A549 (cell line): ENCODE data around the gene TAF1B. TPM values are rescaled to one million over a fixed set of nuclear protein-coding genes. Genes with fewer than 3 reads are reported as not detected.
A peak's percentile ranks its signal among the peaks of the same experiment; 100 is the strongest.

Experiments used
- ATAC-seq, 2 experiments: fragments of 200-7000 bp in 1 of 2; fragments of >200 bp in 1 of 2; cut with Nextera tagmentation in 1 of 2; cut with Tn5 transposase in 1 of 2; 3 replicates each; pipeline versions ENCODE4 v1.8.0 to v1.9.1; 2018 to 2020; ENCODE audit warnings: mild to moderate bottlenecking in 1 of 2, moderate library complexity in 1 of 2
- CTCF ChIA-PET: fragments of 300-600 bp; sonication (Branson Sonifier 250); formaldehyde crosslinking; extraction: SDS; loops from one replicate; lab custom pipeline; 2021; ENCODE audit warnings: antibody characterized with exemption, inconsistent platforms; lab: Yijun Ruan, JAX
- POLR2A ChIA-PET: fragments of 350-600 bp; formaldehyde crosslinking; extraction: SDS; loops from one replicate; lab custom pipeline; 2021; ENCODE audit warnings: antibody characterized with exemption, inconsistent platforms; lab: Yijun Ruan, JAX
- DNase-seq, 2 experiments: peaks; one replicate each; pipeline versions ENCODE4 v3.0.0 to v3.0.0-alpha.2; 2011 to 2016; ENCODE audit warnings: low read depth in 1 of 2, low spot score in 1 of 2
- FAIRE-seq: peaks from 2 replicates; lab custom pipeline; 2011; peaks lifted over from hg19 to GRCh38; lab: Jason Lieb, UNC
- H3K27ac ChIP-seq, 2 experiments: fragments of >200 bp; sonication (Bioruptor Twin); formaldehyde crosslinking; 3 replicates each; pipeline ENCODE4 v1.5.1; 2016 to 2017
- H3K4me1 ChIP-seq: fragments of >200 bp; sonication (Bioruptor Twin); formaldehyde crosslinking; 3 replicates; pipeline ENCODE4 v1.6.1; 2016
- H3K4me2 ChIP-seq: fragments of >200 bp; sonication (Bioruptor Twin); formaldehyde crosslinking; 3 replicates; pipeline ENCODE4 v1.6.1; 2016
- H3K4me3 ChIP-seq: fragments of >200 bp; sonication (Bioruptor Twin); formaldehyde crosslinking; 3 replicates; pipeline ENCODE4 v1.5.1; 2016
- H3K9me3 ChIP-seq: fragments of >200 bp; sonication (Bioruptor Twin); formaldehyde crosslinking; 3 replicates; pipeline ENCODE4 v1.6.1; 2016
- BHLHE40 ChIP-seq: IDR thresholded peaks from 2 replicates; pipeline ENCODE4 v1.6.1; 2012; ENCODE audit warnings: low read depth, low read length, inconsistent platforms
- CHD2 ChIP-seq: fragments of 150-350 bp; IDR thresholded peaks from 2 replicates; pipeline ENCODE4 v1.6.1; 2014; ENCODE audit warnings: low read length; ENCODE audit not compliant: partially characterized antibody
- EHMT2 ChIP-seq: fragments of 200-600 bp; sonication (generic); IDR thresholded peaks from 2 replicates; pipeline ENCODE4 v1.6.1; 2016; ENCODE audit warnings: antibody characterized with exemption, low read depth, mild to moderate bottlenecking, moderate library complexity
- FOSB ChIP-seq: fragments of 250-450 bp; sonication (Bioruptor Pico); IDR thresholded peaks from 2 replicates; pipeline ENCODE4 v1.5.0; 2020; ENCODE audit warnings: mild to moderate bottlenecking, moderate library complexity
- HEYL ChIP-seq: fragments of 250-450 bp; sonication (Bioruptor Pico); IDR thresholded peaks from 2 replicates; pipeline ENCODE4 v1.8.0; 2021; ENCODE audit warnings: mild to moderate bottlenecking, moderate library complexity
- JUN ChIP-seq, 2 experiments: fragments of >200 bp; sonication (Bioruptor Twin); formaldehyde crosslinking; IDR thresholded peaks; 2 replicates in 1 of 2; 3 replicates in 1 of 2; pipeline ENCODE4 v1.6.1; 2016 to 2017
- MAZ ChIP-seq: fragments of 150-350 bp; IDR thresholded peaks from 2 replicates; pipeline ENCODE4 v1.6.1; 2014; ENCODE audit warnings: antibody characterized with exemption, low read depth, low read length, borderline replicate concordance
- MYC ChIP-seq: IDR thresholded peaks from 2 replicates; pipeline ENCODE4 v1.6.1; 2012; ENCODE audit warnings: mild to moderate bottlenecking, inconsistent platforms, low read length, improper control_type of control experiment, borderline replicate concordance
- RAD21 ChIP-seq, 2 experiments: fragments of >200 bp in 1 of 2; sonication (Bioruptor Twin) in 1 of 2; formaldehyde crosslinking in 1 of 2; IDR thresholded peaks in 1 of 2; conservative IDR thresholded peaks in 1 of 2; 2 replicates in 1 of 2; 3 replicates in 1 of 2; pipeline ENCODE4 v1.6.1; 2012 to 2018; ENCODE audit warnings: inconsistent platforms in 1 of 2
- TP53 ChIP-seq: fragments of 250-450 bp; sonication (Bioruptor Pico); IDR thresholded peaks from 2 replicates; pipeline ENCODE4 v1.5.0; 2021; ENCODE audit warnings: mild to moderate bottlenecking, moderate library complexity
- ZC3H11A ChIP-seq: fragments of 450-650 bp; IDR thresholded peaks from 2 replicates; pipeline ENCODE4 v1.6.1; 2014; ENCODE audit warnings: antibody characterized with exemption, mild to moderate bottlenecking
- ZFP36 ChIP-seq: fragments of 450-650 bp; IDR thresholded peaks from 2 replicates; pipeline ENCODE4 v1.6.1; 2014; ENCODE audit warnings: borderline replicate concordance; ENCODE audit not compliant: partially characterized antibody
- ZSCAN20 ChIP-seq: fragments of 250-450 bp; sonication (Bioruptor Pico); IDR thresholded peaks from 2 replicates; pipeline ENCODE4 v1.8.0; 2022; ENCODE audit warnings: mild to moderate bottlenecking, moderate library complexity
- WGBS: methylation state at CpG from one replicate; pipeline ENCODE4 v1.1.6; 2017; ENCODE audit errors: missing lambda C conversion rate; 5-methylcytosine and 5-hydroxymethylcytosine counted together
- polyA plus RNA-seq, 4 experiments: library from polyadenylated mRNA; depleted of rRNA in 3 of 4; stranded (reverse); fragments of >200 nt; fragmentation: RNase III in 1 of 4; extraction: RNeasy Plus Mini Kit Qiagen cat#74134 plus additional on column Dnase treatment in 1 of 4; gene quantifications; 2 replicates in 3 of 4; 3 replicates in 1 of 4; pipeline ENCODE4 v1.2.3, GENCODE V29; 2011 to 2017
- TF ChIP-seq, protein P1 (sequence below): fragments of >200 bp; sonication (Bioruptor Twin); formaldehyde crosslinking; IDR thresholded peaks from 3 replicates; pipeline ENCODE4 v1.5.1; 2016
- TF ChIP-seq, protein P2 (sequence below): IDR thresholded peaks from 2 replicates; pipeline ENCODE4 v1.6.1; 2012
- TF ChIP-seq, protein P3 (sequence below): IDR thresholded peaks from 2 replicates; pipeline ENCODE4 v1.6.1; 2012
- TF ChIP-seq, protein P4 (sequence below): fragments of 450-650 bp; IDR thresholded peaks from 2 replicates; pipeline ENCODE4 v1.6.1; 2014; ENCODE audit warnings: antibody characterized with exemption
- TF ChIP-seq, protein P5 (sequence below): fragments of 150-350 bp; IDR thresholded peaks from 2 replicates; pipeline ENCODE4 v1.6.1; 2014; ENCODE audit warnings: low read depth, mild to moderate bottlenecking, low read length

The TAF1B gene
- polyA plus RNA-seq, 2 of the 4 experiments (the other 2 are of a cell fraction): 40.6 to 51.7 TPM

DNA sequence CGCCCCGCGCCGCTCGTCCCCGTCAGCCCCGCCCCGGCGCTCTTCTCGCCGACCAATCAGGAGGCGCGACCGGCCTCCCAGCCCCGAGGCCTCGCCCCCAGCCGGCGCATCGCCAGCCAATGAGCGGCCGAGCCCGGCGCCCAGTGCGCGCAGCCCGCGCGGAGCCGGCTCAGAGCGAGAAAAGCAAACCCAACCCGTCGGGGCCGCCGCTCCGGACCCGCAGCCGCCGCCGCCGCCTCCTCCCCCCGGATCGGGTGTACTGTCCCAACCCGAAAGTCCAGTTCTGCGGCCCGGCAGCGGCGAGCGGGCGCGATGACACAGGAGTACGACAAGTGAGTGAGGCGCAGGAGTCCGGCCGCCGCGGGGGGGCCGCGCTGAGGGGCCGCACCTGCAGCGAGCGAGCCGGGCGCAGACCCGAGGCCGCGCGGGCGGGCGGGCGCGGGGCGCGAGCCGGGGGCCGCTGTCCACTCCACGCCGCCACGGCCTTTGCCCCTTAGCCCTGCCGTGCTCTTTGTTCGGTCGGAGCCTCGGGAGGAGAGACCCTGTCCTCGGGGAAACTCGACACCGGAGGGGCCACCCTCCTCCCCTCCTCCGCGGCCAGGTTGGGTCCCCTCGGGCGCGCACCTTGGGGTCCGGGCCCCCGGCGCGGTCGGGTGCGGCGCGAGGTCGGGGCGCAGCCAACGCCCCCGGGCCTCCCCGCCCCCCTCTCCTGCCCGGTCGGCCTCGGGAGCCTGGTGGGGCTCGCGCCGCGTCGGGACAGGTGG is 108.4 kb downstream of the TAF1B start, which contains the start of gene GRHL1 (continued):
- TF ChIP-seq, protein P1, sequence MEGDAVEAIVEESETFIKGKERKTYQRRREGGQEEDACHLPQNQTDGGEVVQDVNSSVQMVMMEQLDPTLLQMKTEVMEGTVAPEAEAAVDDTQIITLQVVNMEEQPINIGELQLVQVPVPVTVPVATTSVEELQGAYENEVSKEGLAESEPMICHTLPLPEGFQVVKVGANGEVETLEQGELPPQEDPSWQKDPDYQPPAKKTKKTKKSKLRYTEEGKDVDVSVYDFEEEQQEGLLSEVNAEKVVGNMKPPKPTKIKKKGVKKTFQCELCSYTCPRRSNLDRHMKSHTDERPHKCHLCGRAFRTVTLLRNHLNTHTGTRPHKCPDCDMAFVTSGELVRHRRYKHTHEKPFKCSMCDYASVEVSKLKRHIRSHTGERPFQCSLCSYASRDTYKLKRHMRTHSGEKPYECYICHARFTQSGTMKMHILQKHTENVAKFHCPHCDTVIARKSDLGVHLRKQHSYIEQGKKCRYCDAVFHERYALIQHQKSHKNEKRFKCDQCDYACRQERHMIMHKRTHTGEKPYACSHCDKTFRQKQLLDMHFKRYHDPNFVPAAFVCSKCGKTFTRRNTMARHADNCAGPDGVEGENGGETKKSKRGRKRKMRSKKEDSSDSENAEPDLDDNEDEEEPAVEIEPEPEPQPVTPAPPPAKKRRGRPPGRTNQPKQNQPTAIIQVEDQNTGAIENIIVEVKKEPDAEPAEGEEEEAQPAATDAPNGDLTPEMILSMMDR: no peak
- TF ChIP-seq ZSCAN20 (CRISPR knock-in tag) (no peak), BHLHE40 (no peak), MYC (no peak)

DNA sequence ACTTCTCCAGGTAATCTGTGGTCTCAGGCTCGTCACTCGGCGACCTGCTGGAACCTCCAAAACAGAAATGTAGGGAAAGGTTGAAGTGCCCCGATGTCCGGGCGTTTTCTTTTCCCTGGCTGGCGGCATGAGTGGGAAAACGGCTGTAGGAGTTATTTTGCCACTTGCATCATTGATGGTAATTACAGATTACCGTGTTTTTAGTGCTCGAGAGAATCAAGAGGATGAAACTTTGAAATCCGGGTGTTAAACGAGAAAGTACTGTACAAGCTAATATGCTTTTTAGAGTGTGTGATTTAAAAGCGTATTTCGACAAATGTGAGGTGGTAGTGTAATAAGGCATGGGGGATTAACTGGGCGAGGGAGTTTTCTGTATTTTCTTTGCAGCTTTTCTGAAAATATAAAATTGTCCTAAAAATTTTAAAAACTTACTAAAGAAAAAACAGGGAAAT is 109.0 kb downstream of the TAF1B start:
- Histone ChIP-seq H3K27ac (peak overlapping the region in 1 of 2 experiments; percentile 79; a peak in 3 of 6 replicates), H3K4me1 (no peaks in the 10 kb centered on the region)
- ATAC-seq: no peak
- no peak for FAIRE-seq
- WGBS: 63% methylated on average over 12 of the region's 15 CpGs
- CTCF ChIA-PET: interaction anchor here (1.0 to 1.8 kb wide), 4 partner anchors 9 to 138 kb away, joined by 3 to 8 read pairs (median 6); no protein-coding TSS in a partner anchor
- POLR2A ChIA-PET: no interaction called here
- no peak for DNase-seq
- TF ChIP-seq ZC3H11A: no peak
- TF ChIP-seq MYC: no peak
- no peak for TF ChIP-seq EHMT2
- no peak for TF ChIP-seq FOSB (CRISPR knock-in tag)
- TF ChIP-seq, protein P2, sequence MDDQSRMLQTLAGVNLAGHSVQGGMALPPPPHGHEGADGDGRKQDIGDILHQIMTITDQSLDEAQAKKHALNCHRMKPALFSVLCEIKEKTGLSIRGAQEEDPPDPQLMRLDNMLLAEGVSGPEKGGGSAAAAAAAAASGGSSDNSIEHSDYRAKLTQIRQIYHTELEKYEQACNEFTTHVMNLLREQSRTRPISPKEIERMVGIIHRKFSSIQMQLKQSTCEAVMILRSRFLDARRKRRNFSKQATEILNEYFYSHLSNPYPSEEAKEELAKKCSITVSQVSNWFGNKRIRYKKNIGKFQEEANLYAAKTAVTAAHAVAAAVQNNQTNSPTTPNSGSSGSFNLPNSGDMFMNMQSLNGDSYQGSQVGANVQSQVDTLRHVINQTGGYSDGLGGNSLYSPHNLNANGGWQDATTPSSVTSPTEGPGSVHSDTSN: no peak
- TF ChIP-seq HEYL (CRISPR knock-in tag): no peak
- no peak for TF ChIP-seq CHD2
- no peak for TF ChIP-seq TP53 (CRISPR knock-in tag)
- TF ChIP-seq ZFP36: no peak
- TF ChIP-seq, all 56 proteins: peak for 0
- Histone ChIP-seq H3K9me3 (no peaks in the 10 kb centered on the region), H3K4me3 (peak overlapping the region; percentile 82), H3K4me2 (peak overlapping the region; percentile 86)

DNA sequence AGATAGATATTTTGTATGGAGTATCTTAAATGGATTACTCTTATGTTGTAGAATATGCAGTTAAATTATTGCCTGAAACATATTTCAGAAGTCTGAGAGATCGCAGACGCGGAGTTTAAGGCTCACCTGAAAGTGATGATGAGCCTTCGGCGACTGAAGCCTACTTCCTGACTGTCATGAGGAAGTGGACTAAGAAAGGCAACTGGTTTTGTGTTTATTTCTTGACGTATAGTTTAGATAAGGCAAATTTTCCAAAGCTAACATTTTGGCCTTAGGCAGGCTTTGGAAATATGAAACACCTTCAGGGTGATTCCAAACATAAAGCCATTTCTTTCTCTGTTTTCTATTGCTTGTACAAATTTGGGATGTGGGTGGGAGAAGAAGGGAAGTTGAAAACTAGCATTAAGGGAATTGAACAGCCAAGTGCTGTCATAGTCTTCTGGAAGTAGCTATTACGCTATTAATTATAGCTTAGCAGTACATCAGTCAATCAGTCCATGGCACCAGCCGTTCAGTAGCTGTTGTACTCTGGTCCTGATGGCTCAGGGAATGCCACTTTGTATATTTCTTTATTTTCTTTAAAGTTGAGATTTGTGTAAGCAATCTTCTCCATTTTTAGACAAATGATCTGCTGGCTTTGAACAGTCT is 109.7 kb downstream of the TAF1B start:
- FAIRE-seq (no peak), DNase-seq (no peak), ATAC-seq (no peak)
- no peak for TF ChIP-seq RAD21 (conservative IDR thresholded peaks at IDR 0.05 in 1 of 2, IDR thresholded peaks at IDR 0.05 in 1 of 2)
- TF ChIP-seq MAZ: no peak
- TF ChIP-seq JUN (IDR thresholded peaks at IDR 0.05): no peak
- TF ChIP-seq, protein P3, sequence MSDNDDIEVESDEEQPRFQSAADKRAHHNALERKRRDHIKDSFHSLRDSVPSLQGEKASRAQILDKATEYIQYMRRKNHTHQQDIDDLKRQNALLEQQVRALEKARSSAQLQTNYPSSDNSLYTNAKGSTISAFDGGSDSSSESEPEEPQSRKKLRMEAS: no peak
- TF ChIP-seq, protein P4, sequence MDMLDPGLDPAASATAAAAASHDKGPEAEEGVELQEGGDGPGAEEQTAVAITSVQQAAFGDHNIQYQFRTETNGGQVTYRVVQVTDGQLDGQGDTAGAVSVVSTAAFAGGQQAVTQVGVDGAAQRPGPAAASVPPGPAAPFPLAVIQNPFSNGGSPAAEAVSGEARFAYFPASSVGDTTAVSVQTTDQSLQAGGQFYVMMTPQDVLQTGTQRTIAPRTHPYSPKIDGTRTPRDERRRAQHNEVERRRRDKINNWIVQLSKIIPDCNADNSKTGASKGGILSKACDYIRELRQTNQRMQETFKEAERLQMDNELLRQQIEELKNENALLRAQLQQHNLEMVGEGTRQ: no peak
- TF ChIP-seq, protein P5, sequence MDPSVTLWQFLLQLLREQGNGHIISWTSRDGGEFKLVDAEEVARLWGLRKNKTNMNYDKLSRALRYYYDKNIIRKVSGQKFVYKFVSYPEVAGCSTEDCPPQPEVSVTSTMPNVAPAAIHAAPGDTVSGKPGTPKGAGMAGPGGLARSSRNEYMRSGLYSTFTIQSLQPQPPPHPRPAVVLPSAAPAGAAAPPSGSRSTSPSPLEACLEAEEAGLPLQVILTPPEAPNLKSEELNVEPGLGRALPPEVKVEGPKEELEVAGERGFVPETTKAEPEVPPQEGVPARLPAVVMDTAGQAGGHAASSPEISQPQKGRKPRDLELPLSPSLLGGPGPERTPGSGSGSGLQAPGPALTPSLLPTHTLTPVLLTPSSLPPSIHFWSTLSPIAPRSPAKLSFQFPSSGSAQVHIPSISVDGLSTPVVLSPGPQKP: no peak
- H3K27ac ChIP-seq: no peak overlapping the region
- H3K4me3 ChIP-seq: no peak overlapping the region
- ChIA-PET CTCF (interaction anchor here (1.0 to 1.8 kb wide), 4 partner anchors 9 to 139 kb away, joined by 3 to 8 read pairs (median 6); no protein-coding TSS in a partner anchor), POLR2A (no interaction called here)
- no peak overlapping the region for H3K4me2 ChIP-seq
- 84% methylated on average over 8 of the region's 8 CpGs for WGBS
- H3K4me1 ChIP-seq: no peaks in the 10 kb centered on the region
- H3K9me3 ChIP-seq: no peaks in the 10 kb centered on the region
